Measurements from ENCODE around the gene FITM1. TPM values are rescaled to one million over a fixed set of nuclear protein-coding genes. Genes with fewer than 3 reads are reported as not detected.
A peak's percentile ranks its signal among the peaks of the same experiment; 100 is the strongest.

Gene FITM1
- total RNA-seq, 2 donors from 2014 or later, result 1.1 TPM; not detected in 1

GRCh38 chr14:24132976-24133375 lies 2.5 kb downstream of the FITM1 start:
- no peaks in the 10 kb centered on the region for H3K27me3 Mint-ChIP-seq (ENCODE audit: insufficient read depth)
- Histone ChIP-seq H3K9ac (ENCODE audit: extremely low read depth, low read length, poor library complexity, severe bottlenecking) (no peak overlapping the region), H3K27ac (ENCODE audit: low read depth, low read length) (no peak overlapping the region), H3K4me3 (ENCODE audit: low read length) (no peak overlapping the region), H3K36me3 (ENCODE audit: control insufficient read depth, insufficient read depth, low read length) (peaks cover 5% of the 10 kb centered on the region), H3K27me3 (ENCODE audit: control insufficient read depth, insufficient read depth, low read length, poor library complexity, severe bottlenecking) (no peaks in the 10 kb centered on the region), H3K9me3 (ENCODE audit: control insufficient read depth, low read length) (no peaks in the 10 kb centered on the region), H3K4me1 (ENCODE audit: control insufficient read depth, insufficient read depth, low read length) (no peaks in the 10 kb centered on the region)
- no peak for DNase-seq
- H3K4me1 Mint-ChIP-seq, result peaks cover 11% of the 10 kb centered on the region
- peaks cover under 1% of the 10 kb centered on the region for H3K36me3 Mint-ChIP-seq (ENCODE audit: low read depth)
- peak overlapping the region; percentile 30 for H3K27ac Mint-ChIP-seq
- H3K9me3 Mint-ChIP-seq, result no peaks in the 10 kb centered on the region
- WGBS, 2 experiments (ENCODE audit: insufficient coverage in 1 of 2, insufficient read length in 1 of 2), result 96% methylated on average over 2 of the region's 2 CpGs; no CpG with 5 or more reads in 1 of the 2 experiments
- TF ChIP-seq CTCF (conservative IDR thresholded peaks at IDR 0.05), result no peak
- no peak overlapping the region for H3K4me3 Mint-ChIP-seq

DNA sequence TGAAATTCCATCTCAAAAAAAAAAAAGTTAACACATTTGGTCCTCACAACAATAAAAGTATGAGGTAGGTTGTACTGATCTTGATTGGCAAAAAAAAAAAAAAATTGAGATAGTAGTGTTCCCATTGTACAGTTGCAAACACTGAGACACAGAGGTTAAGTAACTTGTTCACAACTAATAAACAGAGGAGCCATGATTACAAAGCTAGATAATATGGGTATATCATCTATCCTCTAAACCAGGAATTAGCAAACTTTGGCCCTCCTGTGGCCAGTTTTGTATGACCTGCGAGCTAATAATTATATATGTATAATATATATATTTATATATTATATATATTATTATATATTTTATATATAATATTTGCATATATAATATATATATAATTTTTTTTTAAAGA lies 3.3 kb downstream of the FITM1 start:
- H3K36me3 Mint-ChIP-seq (ENCODE audit: low read depth), result peaks cover 8% of the 10 kb centered on the region
- Histone ChIP-seq H3K27ac (ENCODE audit: low read depth, low read length) (no peak overlapping the region), H3K9me3 (ENCODE audit: control insufficient read depth, low read length) (no peaks in the 10 kb centered on the region), H3K36me3 (ENCODE audit: control insufficient read depth, insufficient read depth, low read length) (peaks cover 12% of the 10 kb centered on the region), H3K27me3 (ENCODE audit: control insufficient read depth, insufficient read depth, low read length, poor library complexity, severe bottlenecking) (no peaks in the 10 kb centered on the region), H3K4me3 (ENCODE audit: low read length) (no peak overlapping the region), H3K9ac (ENCODE audit: extremely low read depth, low read length, poor library complexity, severe bottlenecking) (no peak overlapping the region), H3K4me1 (ENCODE audit: control insufficient read depth, insufficient read depth, low read length) (no peaks in the 10 kb centered on the region)
- H3K4me1 Mint-ChIP-seq, result peaks cover 11% of the 10 kb centered on the region
- H3K9me3 Mint-ChIP-seq, result no peaks in the 10 kb centered on the region
- no peak overlapping the region for H3K4me3 Mint-ChIP-seq
- no peak overlapping the region for H3K27ac Mint-ChIP-seq
- no peak for TF ChIP-seq CTCF (conservative IDR thresholded peaks at IDR 0.05)
- no peaks in the 10 kb centered on the region for H3K27me3 Mint-ChIP-seq (ENCODE audit: insufficient read depth)
- DNase-seq, result no peak
- no CpG with 5 or more reads among the region's 1 CpG for WGBS, 2 experiments (ENCODE audit: insufficient coverage in 1 of 2, insufficient read length in 1 of 2)

DNA sequence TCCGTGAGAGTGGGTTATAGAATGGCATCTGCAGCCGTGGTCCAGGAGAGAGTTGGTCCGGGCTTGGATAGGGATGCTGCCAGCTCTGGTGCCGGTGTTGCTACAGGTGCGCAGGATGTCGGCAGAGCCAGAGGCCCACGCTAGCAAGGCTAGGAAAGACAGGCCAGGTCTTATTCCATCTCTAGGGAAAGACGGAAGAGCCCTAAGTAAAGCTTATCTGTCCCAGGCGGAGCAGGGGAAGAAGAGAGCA lies 5.0 kb downstream of the FITM1 start:
- Histone ChIP-seq H3K9ac (ENCODE audit: extremely low read depth, low read length, poor library complexity, severe bottlenecking) (no peak overlapping the region), H3K4me3 (ENCODE audit: low read length) (peak overlapping the region; percentile 82), H3K4me1 (ENCODE audit: control insufficient read depth, insufficient read depth, low read length) (no peaks in the 10 kb centered on the region), H3K27me3 (ENCODE audit: control insufficient read depth, insufficient read depth, low read length, poor library complexity, severe bottlenecking) (no peaks in the 10 kb centered on the region), H3K9me3 (ENCODE audit: control insufficient read depth, low read length) (no peaks in the 10 kb centered on the region), H3K27ac (ENCODE audit: low read depth, low read length) (no peak overlapping the region), H3K36me3 (ENCODE audit: control insufficient read depth, insufficient read depth, low read length) (peaks cover 23% of the 10 kb centered on the region)
- Mint-ChIP-seq H3K4me3 (peak overlapping the region; percentile 71), H3K9me3 (no peaks in the 10 kb centered on the region), H3K36me3 (ENCODE audit: low read depth) (peaks cover 20% of the 10 kb centered on the region), H3K27me3 (ENCODE audit: insufficient read depth) (no peaks in the 10 kb centered on the region), H3K4me1 (peaks cover 20% of the 10 kb centered on the region), H3K27ac (no peak overlapping the region)
- WGBS, 2 experiments (ENCODE audit: insufficient coverage in 1 of 2, insufficient read length in 1 of 2), result 13 to 21% methylated on average over 7 to 9 of the region's 9 CpGs
- TF ChIP-seq CTCF (conservative IDR thresholded peaks at IDR 0.05), result no peak
- no peak for DNase-seq
